B cell (primary cell): Measurements from ENCODE around the gene PHLPP1. TPM values are rescaled to one million over a fixed set of nuclear protein-coding genes. Genes with fewer than 3 reads are reported as not detected.

ENCODE experiments used
- ATAC-seq: fragments of 200-7000 bp; cut with Tn5 transposase; one replicate; pipeline ENCODE4 v1.10.0; 2021; ENCODE audit warnings: low read depth, mild to moderate bottlenecking, moderate number of reproducible peaks, moderate library complexity
- CTCF ChIA-PET: fragments of 350-600 bp; sonication (Branson Sonifier 250); formaldehyde crosslinking; loops from one replicate; lab custom pipeline; 2021; ENCODE audit warnings: antibody characterized with exemption, inconsistent platforms; lab: Charles Lee
- POLR2A ChIA-PET: fragments of 350-600 bp; sonication (Branson Sonifier 250); formaldehyde crosslinking; loops from one replicate; lab custom pipeline; 2021; ENCODE audit warnings: antibody characterized with exemption; lab: Charles Lee
- DNase-seq: peaks from one replicate; pipeline ENCODE4 v3.0.0; 2013
- H2AFZ ChIP-seq: 2 replicates; pipeline ENCODE4 v1.6.1; 2012; ENCODE audit warnings: mild to moderate bottlenecking, low read depth, low read length; ENCODE audit not compliant: insufficient read depth, poor library complexity, severe bottlenecking
- H3K27ac ChIP-seq, 2 donors: 1 replicate in 1 of 2; 2 replicates in 1 of 2; pipeline ENCODE4 v1.5.1; 2012 to 2013; ENCODE audit warnings: low read length in 2 of 2, mild to moderate bottlenecking in 2 of 2, moderate library complexity in 1 of 2
- H3K27me3 ChIP-seq, 4 experiments: fragments of 200-600 bp in 1 of 4; sonication (generic) in 1 of 4; replicated peaks in 1 of 4; 1 replicate in 2 of 4; 2 replicates in 2 of 4; pipeline versions ENCODE4 v1.6.1 to v1.7.0; 2013 to 2016; ENCODE audit warnings: low read length in 3 of 4, mild to moderate bottlenecking in 2 of 4, mixed read lengths in 1 of 4, moderate library complexity in 1 of 4; ENCODE audit not compliant: insufficient read depth in 4 of 4, control insufficient read depth in 3 of 4; ENCODE audit errors: control extremely low read depth in 1 of 4
- H3K36me3 ChIP-seq, 2 experiments: replicated peaks in 1 of 2; 1 replicate in 1 of 2; 2 replicates in 1 of 2; pipeline versions ENCODE4 v1.6.1 to v1.7.1; 2013; ENCODE audit warnings: low read length in 1 of 2; ENCODE audit not compliant: insufficient read depth in 2 of 2, control insufficient read depth in 1 of 2; ENCODE audit errors: control extremely low read depth in 1 of 2, extremely low read depth in 1 of 2
- H3K4me1 ChIP-seq, 2 donors: fragments of 200-600 bp in 1 of 2; sonication (generic) in 1 of 2; 1 replicate in 1 of 2; 2 replicates in 1 of 2; pipeline versions ENCODE4 v1.5.1 to v1.6.1; 2013 to 2017; ENCODE audit warnings: low read length in 2 of 2; ENCODE audit not compliant: control insufficient read depth in 2 of 2, insufficient read depth in 2 of 2
- H3K4me2 ChIP-seq: replicated peaks from 2 replicates; pipeline ENCODE3; 2012; ENCODE audit warnings: mild to moderate bottlenecking, low read depth, low read length; ENCODE audit not compliant: poor library complexity, severe bottlenecking
- H3K4me3 ChIP-seq, 5 experiments: fragments of 200-600 bp in 1 of 5; sonication (generic) in 1 of 5; 1 replicate in 3 of 5; 2 replicates in 2 of 5; pipeline versions ENCODE4 v1.5.1 to v1.7.0; 2011 to 2016; ENCODE audit warnings: low read length in 4 of 5, mild to moderate bottlenecking in 4 of 5, low read depth in 2 of 5, control low read depth in 1 of 5, moderate library complexity in 1 of 5; ENCODE audit not compliant: insufficient read depth in 1 of 5; ENCODE audit errors: control extremely low read depth in 1 of 5, extremely low read depth in 1 of 5
- H3K79me2 ChIP-seq: fragments of 200-600 bp; sonication (generic); one replicate; pipeline ENCODE4 v1.6.0; 2016; ENCODE audit warnings: low read length; ENCODE audit not compliant: control insufficient read depth, insufficient read depth
- H3K9ac ChIP-seq: fragments of 200-600 bp; sonication (generic); 2 replicates; pipeline ENCODE4 v1.6.1; 2017; ENCODE audit warnings: mild to moderate bottlenecking, low read length, moderate library complexity
- H3K9me3 ChIP-seq, 3 donors: one replicate each; pipeline versions ENCODE4 v1.6.1 to v1.7.1; 2013; ENCODE audit warnings: low read length in 2 of 3; ENCODE audit not compliant: control insufficient read depth in 2 of 3, insufficient read depth in 1 of 3; ENCODE audit errors: control extremely low read depth in 1 of 3
- H4K20me1 ChIP-seq: 2 replicates; pipeline ENCODE4 v1.6.0; 2012; ENCODE audit warnings: mild to moderate bottlenecking, low read length; ENCODE audit not compliant: insufficient read depth, control insufficient read depth, poor library complexity, severe bottlenecking
- H3K27ac Mint-ChIP-seq: one replicate; pipeline ENCODE4 v1.8.0; 2021; ENCODE audit warnings: mixed read lengths
- H3K27me3 Mint-ChIP-seq: one replicate; pipeline ENCODE4 v1.8.0; 2021; ENCODE audit warnings: mixed read lengths
- H3K4me1 Mint-ChIP-seq: one replicate; pipeline ENCODE4 v1.8.0; 2021; ENCODE audit warnings: mixed read lengths
- H3K4me3 Mint-ChIP-seq: one replicate; pipeline ENCODE4 v1.8.0; 2021; ENCODE audit warnings: mixed read lengths
- H3K9me3 Mint-ChIP-seq: one replicate; pipeline ENCODE4 v1.8.0; 2022; ENCODE audit warnings: mixed read lengths; ENCODE audit not compliant: insufficient read depth
- CTCF ChIP-seq: fragments of 200-600 bp; IDR thresholded peaks from one replicate; pipeline ENCODE4 v1.8.0; 2022; ENCODE audit warnings: antibody characterized with exemption, mild to moderate bottlenecking
- EZH2 ChIP-seq: IDR thresholded peaks from 2 replicates; pipeline ENCODE4 v1.6.1; 2012; ENCODE audit warnings: borderline replicate concordance, low read depth, mild to moderate bottlenecking, moderate library complexity, low read length; ENCODE audit not compliant: insufficient read depth, poor library complexity, severe bottlenecking
- WGBS: methylation state at CpG from one replicate; pipeline ENCODE4 v1.1.5; 2013; ENCODE audit warnings: missing lambda C conversion rate; ENCODE audit not compliant: insufficient coverage; 5-methylcytosine and 5-hydroxymethylcytosine counted together
- intact Hi-C: fragments of 100-400 bp; cut with micrococcal nuclease; formaldehyde crosslinking; loops from one replicate; pipeline ENCODE4 v1.10.0; 2022
- polyA plus RNA-seq: library from polyadenylated mRNA; depleted of rRNA; stranded (reverse); fragments of >200 nt; gene quantifications from 2 replicates; pipeline ENCODE4 v1.2.3, GENCODE V29; 2012
- total RNA-seq, 2 donors: library from RNA; stranded (reverse); fragments of 120-200 nt in 1 of 2; gene quantifications; 1 replicate in 1 of 2; 2 replicates in 1 of 2; pipeline versions ENCODE4 v1.2.3 to v1.2.4, GENCODE V29; 2013 to 2022

The PHLPP1 gene
- total and polyA plus RNA-seq, 2 donors (not counting 1 experiment from before 2014, with no cell fraction given), result 3.0 to 20.7 TPM

DNA sequence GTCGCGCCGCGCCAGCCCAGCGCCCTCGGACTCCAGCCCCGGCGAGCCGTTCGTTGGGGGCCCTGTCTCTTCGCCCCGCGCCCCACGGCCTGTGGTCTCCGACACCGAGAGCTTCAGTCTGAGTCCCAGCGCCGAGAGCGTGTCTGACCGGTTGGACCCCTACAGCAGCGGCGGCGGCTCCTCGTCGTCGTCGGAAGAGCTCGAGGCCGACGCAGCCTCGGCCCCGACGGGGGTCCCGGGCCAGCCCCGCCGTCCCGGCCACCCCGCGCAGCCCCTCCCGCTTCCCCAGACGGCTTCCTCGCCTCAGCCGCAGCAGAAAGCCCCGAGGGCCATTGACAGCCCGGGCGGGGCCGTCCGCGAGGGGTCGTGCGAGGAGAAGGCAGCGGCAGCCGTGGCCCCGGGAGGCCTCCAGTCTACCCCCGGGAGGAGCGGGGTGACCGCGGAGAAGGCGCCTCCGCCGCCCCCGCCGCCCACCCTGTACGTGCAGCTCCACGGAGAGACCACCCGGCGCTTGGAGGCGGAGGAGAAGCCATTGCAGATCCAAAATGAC is 1.4 kb downstream of the PHLPP1 start:
- Histone ChIP-seq H3K36me3 (no peaks in the 10 kb centered on the region), H4K20me1 (no peaks in the 10 kb centered on the region), H3K9me3 (no peaks in the 10 kb centered on the region), H2AFZ (peak overlapping the region; percentile 68), H3K27me3 (no peaks in the 10 kb centered on the region), H3K4me2 (peak overlapping the region; percentile 73), H3K9ac (peak overlapping the region; percentile 49), H3K79me2 (peaks cover 3% of the 10 kb centered on the region), H3K4me1 (peaks cover 15 to 18% of the 10 kb centered on the region in 2 donors), H3K4me3 (peak overlapping the region; percentile 47 to 88 (median 59)), H3K27ac (no peak overlapping the region)
- peak; percentile 77 for DNase-seq
- no peak for ATAC-seq
- H3K9me3 Mint-ChIP-seq, result no peaks in the 10 kb centered on the region
- TF ChIP-seq EZH2 (no peak), CTCF (no peak)
- CTCF ChIA-PET, result interaction anchor here (1.1 to 5.4 kb wide), 6 partner anchors 15 to 723 kb away, joined by 3 to 62 read pairs (median 5); no protein-coding TSS in a partner anchor
- H3K4me1 Mint-ChIP-seq, result peaks cover 42% of the 10 kb centered on the region
- intact Hi-C loops, result loop anchor here (5.0 to 10.0 kb wide), 5 partner anchors 132 to 446 kb away; partner anchors contain the start of gene TNFRSF11A
- under 1% methylated on average over 56 of the region's 68 CpGs for WGBS
- POLR2A ChIA-PET, result interaction anchor here (0.5 to 1.5 kb wide), 3 partner anchors 190 to 731 kb away, joined by 3 to 7 read pairs (median 6); no protein-coding TSS in a partner anchor
- peak overlapping the region; percentile 94 for H3K27ac Mint-ChIP-seq
- no peaks in the 10 kb centered on the region for H3K27me3 Mint-ChIP-seq
- peak overlapping the region; percentile 93 for H3K4me3 Mint-ChIP-seq
